ENCODE data around the gene SEMA6A. TPM values are rescaled to one million over a fixed set of nuclear protein-coding genes. Genes with fewer than 3 reads are reported as not detected.

Gene SEMA6A
- total and polyA plus RNA-seq, 9 of the 15 experiments (the other 6 are each of a cell fraction or from before 2014, with no cell fraction given): 0.04 to 0.42 (median 0.18) TPM; not detected in 5

GRCh38 chr5:116581910-116582309, 7.3 kb upstream of the SEMA6A start:
- TF ChIP-seq, protein P1, sequence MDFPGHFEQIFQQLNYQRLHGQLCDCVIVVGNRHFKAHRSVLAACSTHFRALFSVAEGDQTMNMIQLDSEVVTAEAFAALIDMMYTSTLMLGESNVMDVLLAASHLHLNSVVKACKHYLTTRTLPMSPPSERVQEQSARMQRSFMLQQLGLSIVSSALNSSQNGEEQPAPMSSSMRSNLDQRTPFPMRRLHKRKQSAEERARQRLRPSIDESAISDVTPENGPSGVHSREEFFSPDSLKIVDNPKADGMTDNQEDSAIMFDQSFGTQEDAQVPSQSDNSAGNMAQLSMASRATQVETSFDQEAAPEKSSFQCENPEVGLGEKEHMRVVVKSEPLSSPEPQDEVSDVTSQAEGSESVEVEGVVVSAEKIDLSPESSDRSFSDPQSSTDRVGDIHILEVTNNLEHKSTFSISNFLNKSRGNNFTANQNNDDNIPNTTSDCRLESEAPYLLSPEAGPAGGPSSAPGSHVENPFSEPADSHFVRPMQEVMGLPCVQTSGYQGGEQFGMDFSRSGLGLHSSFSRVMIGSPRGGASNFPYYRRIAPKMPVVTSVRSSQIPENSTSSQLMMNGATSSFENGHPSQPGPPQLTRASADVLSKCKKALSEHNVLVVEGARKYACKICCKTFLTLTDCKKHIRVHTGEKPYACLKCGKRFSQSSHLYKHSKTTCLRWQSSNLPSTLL (IDR thresholded peaks at IDR 0.05): no peak
- TF ChIP-seq, protein P2, sequence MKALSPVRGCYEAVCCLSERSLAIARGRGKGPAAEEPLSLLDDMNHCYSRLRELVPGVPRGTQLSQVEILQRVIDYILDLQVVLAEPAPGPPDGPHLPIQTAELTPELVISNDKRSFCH (CRISPR knock-in tag; IDR thresholded peaks at IDR 0.05): no peak
- TF ChIP-seq, protein P2 (tag; IDR thresholded peaks at IDR 0.05): no peak
- TF ChIP-seq ZNF263 (CRISPR knock-in tag; IDR thresholded peaks at IDR 0.05; ENCODE audit: borderline replicate concordance) (no peak), TRIM28 (IDR thresholded peaks at IDR 0.05) (no peak), IRF2 (CRISPR knock-in tag; IDR thresholded peaks at IDR 0.05) (no peak), SMARCA5 (IDR thresholded peaks at IDR 0.05) (no peak), ZBTB33 (CRISPR knock-in tag; IDR thresholded peaks at IDR 0.05) (no peak), HMG20B (CRISPR knock-in tag; IDR thresholded peaks at IDR 0.05) (no peak), FOXK1 (CRISPR knock-in tag; IDR thresholded peaks at IDR 0.05; ENCODE audit: borderline replicate concordance) (no peak), ESRRA (IDR thresholded peaks at IDR 0.05; ENCODE audit: borderline replicate concordance, low read depth) (no peak), ZEB2 (IDR thresholded peaks at IDR 0.05) (no peak), SP2 (IDR thresholded peaks at IDR 0.05; ENCODE audit: extremely low read depth, low read depth, low read length, poor library complexity, severe bottlenecking) (no peak), PHF8 (IDR thresholded peaks at IDR 0.05; ENCODE audit: borderline replicate concordance, low read length) (no peak)
- TF ChIP-seq, protein P3, sequence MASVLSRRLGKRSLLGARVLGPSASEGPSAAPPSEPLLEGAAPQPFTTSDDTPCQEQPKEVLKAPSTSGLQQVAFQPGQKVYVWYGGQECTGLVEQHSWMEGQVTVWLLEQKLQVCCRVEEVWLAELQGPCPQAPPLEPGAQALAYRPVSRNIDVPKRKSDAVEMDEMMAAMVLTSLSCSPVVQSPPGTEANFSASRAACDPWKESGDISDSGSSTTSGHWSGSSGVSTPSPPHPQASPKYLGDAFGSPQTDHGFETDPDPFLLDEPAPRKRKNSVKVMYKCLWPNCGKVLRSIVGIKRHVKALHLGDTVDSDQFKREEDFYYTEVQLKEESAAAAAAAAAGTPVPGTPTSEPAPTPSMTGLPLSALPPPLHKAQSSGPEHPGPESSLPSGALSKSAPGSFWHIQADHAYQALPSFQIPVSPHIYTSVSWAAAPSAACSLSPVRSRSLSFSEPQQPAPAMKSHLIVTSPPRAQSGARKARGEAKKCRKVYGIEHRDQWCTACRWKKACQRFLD (CRISPR knock-in tag; IDR thresholded peaks at IDR 0.05): no peak
- CTCF ChIA-PET (ENCODE audit: low intra/inter-chr PET ratio): no interaction called here
- POLR2A ChIA-PET: no interaction called here
- H3K9ac ChIP-seq (ENCODE audit: insufficient read depth in 1 of 2, low read depth in 2 of 2, low read length in 2 of 2): no peak overlapping the region
- intact Hi-C loops (cut with micrococcal nuclease) (no loop called here), in situ Hi-C loops (cut with MboI) (no loop called here)
- no peaks in the 10 kb centered on the region for H3K79me2 ChIP-seq (ENCODE audit: control insufficient read depth, insufficient read depth, low read length)
- no peak overlapping the region for H3K27ac ChIP-seq (ENCODE audit: extremely low read depth, low read depth, low read length)
- H3K9me3 ChIP-seq (replicated peaks; ENCODE audit: control insufficient read depth, insufficient read depth, low read depth, low read length): no peaks in the 10 kb centered on the region
- FAIRE-seq: no peak
- H3K9me1 ChIP-seq (ENCODE audit: control insufficient read depth, insufficient read depth, low read length): no peaks in the 10 kb centered on the region
- H3K27me3 ChIP-seq (ENCODE audit: control insufficient read depth in 2 of 2, insufficient read depth in 2 of 2, low read length in 2 of 2): no peaks in the 10 kb centered on the region
- no peak for DNase-seq (ENCODE audit: extremely low read depth in 1 of 4, low spot score in 3 of 4)
- H3K4me1 ChIP-seq (replicated peaks in 1 of 2; ENCODE audit: control insufficient read depth in 2 of 2, insufficient read depth in 2 of 2, low read length in 2 of 2): no peaks in the 10 kb centered on the region
- H3K36me3 ChIP-seq (ENCODE audit: control insufficient read depth, insufficient read depth, low read length): no peaks in the 10 kb centered on the region
- 0% methylated on average over 1 of the region's 1 CpG for whole genome bisulfite sequencing (ENCODE audit: insufficient coverage, low coverage, missing lambda C conversion rate)
- no peak overlapping the region for H3K4me2 ChIP-seq (ENCODE audit: insufficient read depth, low read length)
- H3K4me3 ChIP-seq: no peak overlapping the region
- BruUV-seq (replicated peaks): no TSS peak
- no peak overlapping the region for H2AFZ ChIP-seq (ENCODE audit: low read depth, low read length)
- no peak for ATAC-seq
- H4K20me1 ChIP-seq (replicated peaks; ENCODE audit: control insufficient read depth, insufficient read depth, low read length): no peaks in the 10 kb centered on the region

All from K562 (cell line).